Astrocyte (in vitro differentiated cells and primary cell): ENCODE results near the gene IL1RL2. TPM values are rescaled to one million over a fixed set of nuclear protein-coding genes. Genes with fewer than 3 reads are reported as not detected.

Source experiments
- DNase-seq: peaks from one replicate; pipeline ENCODE4 v3.0.0-alpha.2; 2010; ENCODE audit warnings: low read depth
- FAIRE-seq: peaks from 2 replicates; lab custom pipeline; 2011; peaks lifted over from hg19 to GRCh38; lab: Jason Lieb, UNC
- H2AFZ ChIP-seq: 2 replicates; pipeline ENCODE4 v1.6.0; 2012; ENCODE audit warnings: low read depth, low read length, inconsistent platforms
- H3K27ac ChIP-seq: 2 replicates; pipeline ENCODE4 v1.5.1; 2011; ENCODE audit warnings: low read depth, low read length, inconsistent platforms
- H3K27me3 ChIP-seq: 2 replicates; pipeline ENCODE4 v1.6.0; 2011; ENCODE audit warnings: low read length, inconsistent platforms; ENCODE audit not compliant: insufficient read depth
- H3K36me3 ChIP-seq: 2 replicates; pipeline ENCODE4 v1.5.1; 2011; ENCODE audit warnings: low read length, inconsistent platforms; ENCODE audit not compliant: insufficient read depth
- H3K4me1 ChIP-seq: 2 replicates; pipeline ENCODE4 v1.5.1; 2011; ENCODE audit warnings: low read length, inconsistent platforms; ENCODE audit not compliant: insufficient read depth
- H3K4me2 ChIP-seq: 2 replicates; pipeline ENCODE4 v1.6.0; 2012; ENCODE audit warnings: low read length, inconsistent platforms
- H3K4me3 ChIP-seq: 2 replicates; pipeline ENCODE4 v1.5.1; 2011; ENCODE audit warnings: low read depth, mild to moderate bottlenecking, low read length, inconsistent platforms; ENCODE audit not compliant: insufficient read depth
- H3K79me2 ChIP-seq: 2 replicates; pipeline ENCODE4 v1.6.0; 2012; ENCODE audit warnings: mild to moderate bottlenecking, low read length, inconsistent platforms; ENCODE audit not compliant: insufficient read depth
- H3K9ac ChIP-seq: 2 replicates; pipeline ENCODE4 v1.6.0; 2012; ENCODE audit warnings: mild to moderate bottlenecking, low read length, inconsistent platforms
- H3K9me3 ChIP-seq: 2 replicates; pipeline ENCODE4 v1.5.1; 2012; ENCODE audit warnings: low read depth, mild to moderate bottlenecking, low read length, inconsistent platforms; ENCODE audit not compliant: insufficient read depth
- H4K20me1 ChIP-seq: 2 replicates; pipeline ENCODE4 v1.6.0; 2012; ENCODE audit warnings: low read length, inconsistent platforms; ENCODE audit not compliant: insufficient read depth
- H3K27ac Mint-ChIP-seq: one replicate; pipeline ENCODE4 v1.8.0; 2021; ENCODE audit warnings: mild to moderate bottlenecking, mixed read lengths; ENCODE audit not compliant: unreplicated experiment
- H3K27me3 Mint-ChIP-seq: one replicate; pipeline ENCODE4 v1.8.0; 2021; ENCODE audit warnings: low read depth, mixed read lengths; ENCODE audit not compliant: unreplicated experiment
- H3K36me3 Mint-ChIP-seq: one replicate; pipeline ENCODE4 v1.8.0; 2021; ENCODE audit warnings: low read depth, mixed read lengths; ENCODE audit not compliant: unreplicated experiment
- H3K4me1 Mint-ChIP-seq: one replicate; pipeline ENCODE4 v1.8.0; 2021; ENCODE audit warnings: low read depth, mixed read lengths; ENCODE audit not compliant: unreplicated experiment
- H3K4me3 Mint-ChIP-seq: one replicate; pipeline ENCODE4 v1.8.0; 2021; ENCODE audit warnings: mild to moderate bottlenecking, moderate library complexity, mixed read lengths; ENCODE audit not compliant: unreplicated experiment
- H3K9me3 Mint-ChIP-seq: one replicate; pipeline ENCODE4 v1.8.0; 2021; ENCODE audit warnings: mild to moderate bottlenecking, mixed read lengths; ENCODE audit not compliant: unreplicated experiment
- EZH2 ChIP-seq: IDR thresholded peaks from 2 replicates; pipeline ENCODE4 v1.6.1; 2012; ENCODE audit warnings: mild to moderate bottlenecking, low read length, inconsistent platforms; ENCODE audit not compliant: insufficient read depth
- total RNA-seq: library from RNA; stranded (reverse); gene quantifications from 2 replicates; pipeline ENCODE4 v1.2.1, GENCODE V29; 2021
- TF ChIP-seq, protein P1 (sequence below): IDR thresholded peaks from 2 replicates; pipeline ENCODE4 v1.5.1; 2011; ENCODE audit warnings: low read depth, mild to moderate bottlenecking, inconsistent platforms, low read length, moderate library complexity; ENCODE audit not compliant: insufficient read depth

The IL1RL2 gene
- total RNA-seq, 1 donor from 2014 or later = 0.43 TPM

DNA sequence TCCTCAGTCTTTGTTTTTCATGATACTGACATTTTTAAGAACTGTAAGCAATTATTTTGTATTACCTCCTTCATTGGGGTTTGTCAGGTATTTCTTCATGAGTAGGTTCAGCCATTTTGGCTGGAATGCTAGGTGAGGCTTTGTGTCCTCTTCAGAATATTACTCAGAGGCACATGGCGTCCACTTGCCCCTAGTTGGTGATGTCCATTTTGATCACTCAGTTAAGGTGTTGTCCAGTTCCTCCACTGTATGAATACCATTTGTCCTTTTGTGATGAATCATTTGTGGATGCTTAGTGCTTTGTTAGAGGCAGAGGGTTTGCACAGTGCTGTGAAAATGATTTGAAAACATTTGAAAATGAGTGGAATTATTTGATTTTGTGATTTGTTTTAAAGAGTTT is 4.7 kb downstream of the IL1RL2 start:
- Mint-ChIP-seq H3K4me3 (no peak overlapping the region), H3K27ac (peak overlapping the region; percentile 41), H3K36me3 (no peaks in the 10 kb centered on the region), H3K27me3 (peaks cover 12% of the 10 kb centered on the region), H3K4me1 (peaks cover 12% of the 10 kb centered on the region), H3K9me3 (peaks cover 2% of the 10 kb centered on the region)
- no peak overlapping the region for H3K4me2 ChIP-seq
- H4K20me1 ChIP-seq = no peaks in the 10 kb centered on the region
- peaks cover 6% of the 10 kb centered on the region for H3K4me1 ChIP-seq
- no peaks in the 10 kb centered on the region for H3K36me3 ChIP-seq
- no peak overlapping the region for H3K27ac ChIP-seq
- H3K4me3 ChIP-seq = no peak overlapping the region
- FAIRE-seq (no peak), DNase-seq (no peak)
- no peak for TF ChIP-seq EZH2
- TF ChIP-seq, protein P1, sequence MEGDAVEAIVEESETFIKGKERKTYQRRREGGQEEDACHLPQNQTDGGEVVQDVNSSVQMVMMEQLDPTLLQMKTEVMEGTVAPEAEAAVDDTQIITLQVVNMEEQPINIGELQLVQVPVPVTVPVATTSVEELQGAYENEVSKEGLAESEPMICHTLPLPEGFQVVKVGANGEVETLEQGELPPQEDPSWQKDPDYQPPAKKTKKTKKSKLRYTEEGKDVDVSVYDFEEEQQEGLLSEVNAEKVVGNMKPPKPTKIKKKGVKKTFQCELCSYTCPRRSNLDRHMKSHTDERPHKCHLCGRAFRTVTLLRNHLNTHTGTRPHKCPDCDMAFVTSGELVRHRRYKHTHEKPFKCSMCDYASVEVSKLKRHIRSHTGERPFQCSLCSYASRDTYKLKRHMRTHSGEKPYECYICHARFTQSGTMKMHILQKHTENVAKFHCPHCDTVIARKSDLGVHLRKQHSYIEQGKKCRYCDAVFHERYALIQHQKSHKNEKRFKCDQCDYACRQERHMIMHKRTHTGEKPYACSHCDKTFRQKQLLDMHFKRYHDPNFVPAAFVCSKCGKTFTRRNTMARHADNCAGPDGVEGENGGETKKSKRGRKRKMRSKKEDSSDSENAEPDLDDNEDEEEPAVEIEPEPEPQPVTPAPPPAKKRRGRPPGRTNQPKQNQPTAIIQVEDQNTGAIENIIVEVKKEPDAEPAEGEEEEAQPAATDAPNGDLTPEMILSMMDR = no peak
- H3K9me3 ChIP-seq = no peaks in the 10 kb centered on the region
- no peak overlapping the region for H2AFZ ChIP-seq
- H3K79me2 ChIP-seq = no peaks in the 10 kb centered on the region
- no peak overlapping the region for H3K9ac ChIP-seq
- H3K27me3 ChIP-seq = no peaks in the 10 kb centered on the region

DNA sequence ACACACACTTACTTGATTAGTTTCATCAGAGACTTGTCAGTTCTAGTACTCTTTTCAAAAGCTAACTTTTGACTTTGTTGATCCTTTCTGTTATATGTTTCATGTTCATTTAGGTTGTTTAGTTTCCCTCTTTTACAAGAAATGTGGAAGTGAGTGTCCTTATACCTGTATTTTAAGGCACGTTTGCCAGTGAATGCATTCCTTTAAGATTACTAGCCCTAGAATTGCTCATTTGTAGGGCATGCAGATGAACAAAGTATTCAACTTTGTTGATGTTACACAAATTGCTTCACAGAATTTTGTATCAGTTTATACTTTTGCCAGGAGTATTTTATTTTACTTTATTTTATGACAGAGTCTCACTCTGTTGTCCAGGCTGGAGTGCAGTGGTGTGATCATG is 6.3 kb downstream of the IL1RL2 start:
- no peak for TF ChIP-seq EZH2
- TF ChIP-seq, protein P1 = no peak
- H3K4me1 Mint-ChIP-seq = peaks cover 12% of the 10 kb centered on the region
- H3K79me2 ChIP-seq = no peaks in the 10 kb centered on the region
- H3K36me3 Mint-ChIP-seq = no peaks in the 10 kb centered on the region
- peaks cover 2% of the 10 kb centered on the region for H3K9me3 Mint-ChIP-seq
- no peak overlapping the region for H3K27ac ChIP-seq
- H3K4me2 ChIP-seq = no peak overlapping the region
- H3K9me3 ChIP-seq = no peaks in the 10 kb centered on the region
- no peak overlapping the region for H3K4me3 Mint-ChIP-seq
- FAIRE-seq (no peak), DNase-seq (peak; percentile 29)
- H3K4me1 ChIP-seq = peaks cover under 1% of the 10 kb centered on the region
- H2AFZ ChIP-seq = no peak overlapping the region
- H3K27me3 Mint-ChIP-seq = peaks cover 4% of the 10 kb centered on the region
- no peak overlapping the region for H3K4me3 ChIP-seq
- no peak overlapping the region for H3K9ac ChIP-seq
- H3K36me3 ChIP-seq = no peaks in the 10 kb centered on the region
- no peak overlapping the region for H3K27ac Mint-ChIP-seq
- no peaks in the 10 kb centered on the region for H4K20me1 ChIP-seq
- no peaks in the 10 kb centered on the region for H3K27me3 ChIP-seq

DNA sequence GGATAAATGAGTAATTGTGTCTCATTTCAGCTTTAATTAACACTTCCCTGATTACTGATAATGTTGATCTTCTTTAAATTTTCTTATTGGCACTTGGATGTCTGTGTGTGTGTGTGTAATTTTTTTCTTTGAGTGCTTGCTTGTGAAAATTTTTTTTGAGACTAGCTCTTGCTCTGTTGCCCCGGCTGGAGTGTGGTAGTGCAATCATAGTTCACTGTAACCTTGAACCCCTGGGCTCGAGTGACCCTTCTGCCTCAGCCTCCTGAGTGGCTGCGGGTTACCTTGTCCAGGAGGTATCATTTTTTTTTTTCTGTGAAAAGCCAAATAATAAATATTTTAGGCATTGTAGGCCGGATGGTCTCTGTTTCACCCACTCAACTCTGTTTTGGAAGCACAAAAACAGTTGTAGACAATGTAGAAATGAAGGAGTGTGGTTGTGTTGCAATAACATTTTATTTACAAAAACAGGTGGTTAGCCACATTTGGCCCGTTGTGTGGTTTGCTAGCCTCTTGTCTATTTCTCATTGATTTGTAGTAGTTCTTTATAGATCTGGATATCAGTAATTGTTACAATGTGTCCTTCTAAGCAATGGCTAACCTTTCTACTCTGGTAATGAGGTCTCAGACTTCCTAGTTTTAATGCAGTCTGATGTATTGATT is 7.9 kb downstream of the IL1RL2 start:
- Histone ChIP-seq H2AFZ (no peak overlapping the region), H3K36me3 (no peaks in the 10 kb centered on the region), H3K27ac (no peak overlapping the region), H3K9ac (no peak overlapping the region), H4K20me1 (no peaks in the 10 kb centered on the region), H3K4me1 (no peaks in the 10 kb centered on the region), H3K27me3 (no peaks in the 10 kb centered on the region), H3K4me2 (no peak overlapping the region), H3K4me3 (no peak overlapping the region), H3K79me2 (no peaks in the 10 kb centered on the region), H3K9me3 (no peaks in the 10 kb centered on the region)
- DNase-seq (no peak), FAIRE-seq (no peak)
- peaks cover 2% of the 10 kb centered on the region for H3K9me3 Mint-ChIP-seq
- no peaks in the 10 kb centered on the region for H3K36me3 Mint-ChIP-seq
- H3K27me3 Mint-ChIP-seq = no peaks in the 10 kb centered on the region
- no peak for TF ChIP-seq EZH2
- TF ChIP-seq, protein P1 = no peak
- no peak overlapping the region for H3K27ac Mint-ChIP-seq
- H3K4me3 Mint-ChIP-seq = no peak overlapping the region
- peaks cover 12% of the 10 kb centered on the region for H3K4me1 Mint-ChIP-seq
